Tibial artery (tissue), 4 donors: Measurements from ENCODE around the gene KDM2B.

ENCODE experiments used
- DNase-seq, 2 donors: peaks; one replicate each; pipeline ENCODE4 v3.0.0-alpha.2; 2019
- H3K27ac ChIP-seq, 2 donors: fragments of 200-600 bp; sonication (generic) in 1 of 2; 1 replicate in 1 of 2; 2 replicates in 1 of 2; pipeline ENCODE4 v1.5.1; 2018 to 2019; ENCODE audit warnings: mild to moderate bottlenecking in 1 of 2
- H3K27me3 ChIP-seq, 2 donors: fragments of 200-600 bp; sonication (generic) in 1 of 2; one replicate each; pipeline versions ENCODE4 v1.5.1 to v1.6.0; 2016 to 2019
- H3K36me3 ChIP-seq, 3 donors: fragments of 200-600 bp; sonication (generic) in 2 of 3; one replicate each; pipeline ENCODE4 v1.5.1; 2016 to 2019; ENCODE audit warnings: mild to moderate bottlenecking in 2 of 3
- H3K4me1 ChIP-seq, 4 donors: fragments of 200-600 bp; sonication (generic) in 2 of 4; 1 replicate in 3 of 4; 2 replicates in 1 of 4; pipeline ENCODE4 v1.5.1; 2016 to 2019
- H3K4me3 ChIP-seq, 2 donors: fragments of 200-600 bp; sonication (generic) in 1 of 2; 1 replicate in 1 of 2; 2 replicates in 1 of 2; pipeline ENCODE4 v1.5.1; 2018 to 2019; ENCODE audit warnings: mild to moderate bottlenecking in 2 of 2
- H3K9me3 ChIP-seq, 3 donors: fragments of 200-600 bp; sonication (generic) in 1 of 3; one replicate each; pipeline ENCODE4 v1.5.1; 2016 to 2019
- intact Hi-C: fragments of 100-400 bp; cut with DNase I; formaldehyde crosslinking; loops from one replicate; pipeline ENCODE4 v1.15.0; 2023; ENCODE audit warnings: low total_unique reads
- TF ChIP-seq, protein P1 (sequence below), 2 experiments: fragments of 200-600 bp in 1 of 2; fragments of 450-650 bp in 1 of 2; IDR thresholded peaks; one replicate each; pipeline ENCODE4 v1.5.1; 2017 to 2019; ENCODE audit warnings: antibody characterized with exemption in 2 of 2, mild to moderate bottlenecking in 1 of 2, moderate library complexity in 1 of 2

Gene KDM2B

DNA sequence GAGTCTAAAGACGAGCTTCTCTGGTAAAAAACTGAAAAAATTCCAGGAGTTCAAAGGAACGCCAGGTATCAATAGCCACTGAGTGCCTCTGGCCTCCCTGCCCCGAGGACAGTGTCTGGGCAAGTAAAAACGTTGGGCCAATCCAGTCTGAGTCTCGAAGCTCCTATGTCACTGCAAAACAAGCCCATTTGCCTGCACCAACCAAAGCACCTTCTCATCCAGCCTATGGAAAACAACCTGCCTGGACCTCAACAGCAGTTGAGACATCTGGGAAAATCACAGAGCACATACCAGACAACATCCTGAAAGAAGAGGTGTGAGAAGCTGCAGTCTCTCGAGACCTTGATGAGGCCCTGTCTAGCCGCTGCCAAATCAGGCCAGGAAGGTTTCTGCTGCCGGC is 124.3 kb downstream of the KDM2B start:
- Histone ChIP-seq H3K27me3 (no peaks in the 10 kb centered on the region), H3K9me3 (no peaks in the 10 kb centered on the region), H3K36me3 (peaks cover 0 to 7% (median 0%) of the 10 kb centered on the region in 3 donors), H3K4me1 (peaks cover 0 to 14% (median 6%) of the 10 kb centered on the region in 4 donors), H3K27ac (no peak overlapping the region), H3K4me3 (no peak overlapping the region)
- TF ChIP-seq, protein P1, sequence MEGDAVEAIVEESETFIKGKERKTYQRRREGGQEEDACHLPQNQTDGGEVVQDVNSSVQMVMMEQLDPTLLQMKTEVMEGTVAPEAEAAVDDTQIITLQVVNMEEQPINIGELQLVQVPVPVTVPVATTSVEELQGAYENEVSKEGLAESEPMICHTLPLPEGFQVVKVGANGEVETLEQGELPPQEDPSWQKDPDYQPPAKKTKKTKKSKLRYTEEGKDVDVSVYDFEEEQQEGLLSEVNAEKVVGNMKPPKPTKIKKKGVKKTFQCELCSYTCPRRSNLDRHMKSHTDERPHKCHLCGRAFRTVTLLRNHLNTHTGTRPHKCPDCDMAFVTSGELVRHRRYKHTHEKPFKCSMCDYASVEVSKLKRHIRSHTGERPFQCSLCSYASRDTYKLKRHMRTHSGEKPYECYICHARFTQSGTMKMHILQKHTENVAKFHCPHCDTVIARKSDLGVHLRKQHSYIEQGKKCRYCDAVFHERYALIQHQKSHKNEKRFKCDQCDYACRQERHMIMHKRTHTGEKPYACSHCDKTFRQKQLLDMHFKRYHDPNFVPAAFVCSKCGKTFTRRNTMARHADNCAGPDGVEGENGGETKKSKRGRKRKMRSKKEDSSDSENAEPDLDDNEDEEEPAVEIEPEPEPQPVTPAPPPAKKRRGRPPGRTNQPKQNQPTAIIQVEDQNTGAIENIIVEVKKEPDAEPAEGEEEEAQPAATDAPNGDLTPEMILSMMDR (IDR thresholded peaks at IDR 0.05) = no peak
- DNase-seq = no peak
- intact Hi-C loops = no loop called here

DNA sequence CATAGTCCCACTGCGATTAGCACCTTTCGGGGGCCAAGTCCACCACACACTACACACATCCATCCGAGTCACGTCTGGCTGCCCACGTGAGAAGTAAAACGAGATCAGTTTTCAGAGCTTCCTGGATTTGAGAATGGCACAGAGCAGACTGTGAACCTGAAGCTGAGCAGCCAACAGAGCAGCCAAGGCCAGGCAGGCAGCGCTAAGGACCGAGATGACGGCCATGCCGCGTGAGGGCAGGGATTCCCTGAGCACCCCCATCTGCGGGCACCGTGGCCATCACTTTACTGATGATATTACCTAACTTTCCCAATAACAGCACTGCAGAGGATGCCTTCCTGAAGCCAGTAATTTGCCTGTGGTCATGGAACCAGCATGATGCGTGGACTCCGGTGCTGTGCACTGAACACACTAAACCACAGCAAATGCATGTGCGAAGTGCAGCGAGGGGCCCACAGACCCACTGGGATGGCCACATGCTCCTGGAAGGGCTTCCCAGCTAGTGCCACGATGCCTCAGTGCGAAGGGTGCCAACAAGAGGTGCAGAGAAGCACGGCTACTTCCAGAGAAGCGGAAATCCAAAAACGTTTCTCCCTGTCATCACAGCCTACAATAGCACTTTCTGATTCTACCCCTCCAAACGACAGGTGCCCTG is 124.9 kb downstream of the KDM2B start:
- Histone ChIP-seq H3K36me3 (peaks cover 0 to 7% (median 0%) of the 10 kb centered on the region in 3 donors), H3K9me3 (no peaks in the 10 kb centered on the region), H3K27me3 (no peaks in the 10 kb centered on the region), H3K27ac (no peak overlapping the region), H3K4me3 (no peak overlapping the region), H3K4me1 (peaks cover 0 to 18% (median 6%) of the 10 kb centered on the region in 4 donors)
- TF ChIP-seq, protein P1 (IDR thresholded peaks at IDR 0.05) = no peak
- DNase-seq = no peak
- intact Hi-C loops = no loop called here

DNA sequence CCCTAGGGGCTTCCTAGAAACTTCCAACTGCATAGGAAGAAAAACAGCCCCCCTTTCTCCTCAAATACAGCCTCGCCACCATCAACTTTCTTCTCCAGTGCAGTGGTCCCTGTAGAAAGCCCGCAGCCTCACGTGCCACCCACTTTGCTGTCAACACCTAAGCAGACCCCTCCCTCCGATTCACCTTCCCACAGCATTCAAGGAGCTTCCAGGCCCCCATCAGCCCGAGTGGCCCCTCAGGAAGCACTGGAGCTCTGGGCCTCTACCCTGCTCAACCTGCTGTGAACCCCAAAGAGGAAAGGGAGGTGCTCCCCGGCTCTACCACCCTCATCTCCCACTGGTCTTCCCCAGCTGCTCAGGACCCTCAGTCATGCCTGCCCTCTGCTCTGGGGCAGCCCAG is 125.9 kb downstream of the KDM2B start:
- peaks cover 0 to 28% (median 6%) of the 10 kb centered on the region in 4 donors for H3K4me1 ChIP-seq
- H3K9me3 ChIP-seq = no peaks in the 10 kb centered on the region
- intact Hi-C loops = no loop called here
- H3K36me3 ChIP-seq = peaks cover 0 to 7% (median 0%) of the 10 kb centered on the region in 3 donors
- no peaks in the 10 kb centered on the region for H3K27me3 ChIP-seq
- TF ChIP-seq, protein P1 (IDR thresholded peaks at IDR 0.05) = no peak
- DNase-seq = no peak
- no peak overlapping the region for H3K4me3 ChIP-seq
- no peak overlapping the region for H3K27ac ChIP-seq

DNA sequence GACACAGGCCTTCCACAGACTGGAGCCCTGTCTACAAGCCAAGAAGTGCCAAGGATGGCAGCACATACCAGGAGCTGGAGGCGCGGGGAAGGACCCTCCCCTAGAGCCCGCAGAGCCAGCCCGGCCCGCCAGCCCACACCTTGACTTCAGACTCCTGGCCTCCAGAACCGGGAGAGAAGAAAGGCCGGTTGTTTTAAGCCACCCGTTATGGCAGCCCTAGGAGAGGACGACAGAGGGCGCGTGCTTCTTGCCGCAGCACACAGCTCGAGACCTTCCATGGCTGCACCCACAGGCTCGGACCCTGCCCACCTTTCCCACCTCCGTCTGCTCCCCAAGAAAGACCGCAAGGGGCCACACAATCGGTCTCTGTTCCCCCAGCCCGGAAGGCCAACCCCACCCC is 127.2 kb downstream of the KDM2B start:
- Histone ChIP-seq H3K9me3 (no peaks in the 10 kb centered on the region), H3K27ac (no peak overlapping the region), H3K4me1 (peaks cover 0 to 30% (median 6%) of the 10 kb centered on the region in 4 donors), H3K27me3 (no peaks in the 10 kb centered on the region), H3K36me3 (peaks cover 0 to 7% (median 0%) of the 10 kb centered on the region in 3 donors), H3K4me3 (no peak overlapping the region)
- no peak for DNase-seq
- TF ChIP-seq, protein P1 (IDR thresholded peaks at IDR 0.05) = no peak
- intact Hi-C loops = no loop called here

DNA sequence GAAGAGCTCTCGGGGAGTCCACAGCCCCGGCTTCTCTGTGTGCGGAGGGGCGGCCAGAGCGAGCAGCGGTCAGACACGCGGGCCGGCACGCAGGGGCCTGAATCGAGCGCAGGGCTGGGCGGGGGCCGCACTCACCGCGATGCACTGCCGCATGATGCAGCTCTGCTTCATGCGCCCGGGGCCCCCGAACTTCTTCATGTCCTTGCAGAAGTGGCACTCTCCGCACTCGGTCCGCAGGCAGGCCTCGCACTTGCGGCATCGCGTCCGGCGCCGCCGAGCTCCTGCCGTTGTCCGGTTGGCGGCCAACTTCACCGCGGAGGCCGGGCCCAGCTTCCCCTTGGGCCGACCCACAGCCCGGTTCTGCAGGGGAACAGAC is 127.8 kb downstream of the KDM2B start:
- H3K4me1 ChIP-seq = peaks cover 0 to 37% (median 6%) of the 10 kb centered on the region in 4 donors
- TF ChIP-seq, protein P1 (IDR thresholded peaks at IDR 0.05) = no peak
- no peaks in the 10 kb centered on the region for H3K27me3 ChIP-seq
- no peak overlapping the region for H3K27ac ChIP-seq
- intact Hi-C loops = no loop called here
- no peaks in the 10 kb centered on the region for H3K9me3 ChIP-seq
- DNase-seq = no peak
- H3K4me3 ChIP-seq = no peak overlapping the region
- H3K36me3 ChIP-seq = peaks cover 0 to 7% (median 0%) of the 10 kb centered on the region in 3 donors
